ENCODE results near the gene TRERF1.

DNA sequence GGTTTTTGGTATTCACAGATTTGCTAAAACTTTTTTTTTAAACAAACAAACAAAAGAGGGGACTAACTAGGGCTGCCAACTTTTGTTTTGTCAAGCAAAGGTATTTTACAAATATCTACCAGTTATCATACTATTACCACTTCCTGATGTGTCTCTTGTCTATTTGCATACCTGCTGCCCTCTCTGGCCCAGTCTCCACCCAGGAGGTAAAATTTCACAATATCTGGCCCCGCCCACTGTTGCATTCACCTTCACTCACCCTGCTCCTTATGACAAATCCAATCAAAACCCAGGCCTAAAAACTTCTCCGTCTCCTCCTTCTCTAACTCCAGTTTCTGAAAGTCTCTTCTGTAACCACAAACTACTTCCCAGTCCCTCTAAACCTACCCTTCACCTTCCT lies 82.2 kb downstream of the TRERF1 start:
- TF ChIP-seq, protein P1, sequence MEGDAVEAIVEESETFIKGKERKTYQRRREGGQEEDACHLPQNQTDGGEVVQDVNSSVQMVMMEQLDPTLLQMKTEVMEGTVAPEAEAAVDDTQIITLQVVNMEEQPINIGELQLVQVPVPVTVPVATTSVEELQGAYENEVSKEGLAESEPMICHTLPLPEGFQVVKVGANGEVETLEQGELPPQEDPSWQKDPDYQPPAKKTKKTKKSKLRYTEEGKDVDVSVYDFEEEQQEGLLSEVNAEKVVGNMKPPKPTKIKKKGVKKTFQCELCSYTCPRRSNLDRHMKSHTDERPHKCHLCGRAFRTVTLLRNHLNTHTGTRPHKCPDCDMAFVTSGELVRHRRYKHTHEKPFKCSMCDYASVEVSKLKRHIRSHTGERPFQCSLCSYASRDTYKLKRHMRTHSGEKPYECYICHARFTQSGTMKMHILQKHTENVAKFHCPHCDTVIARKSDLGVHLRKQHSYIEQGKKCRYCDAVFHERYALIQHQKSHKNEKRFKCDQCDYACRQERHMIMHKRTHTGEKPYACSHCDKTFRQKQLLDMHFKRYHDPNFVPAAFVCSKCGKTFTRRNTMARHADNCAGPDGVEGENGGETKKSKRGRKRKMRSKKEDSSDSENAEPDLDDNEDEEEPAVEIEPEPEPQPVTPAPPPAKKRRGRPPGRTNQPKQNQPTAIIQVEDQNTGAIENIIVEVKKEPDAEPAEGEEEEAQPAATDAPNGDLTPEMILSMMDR (IDR thresholded peaks at IDR 0.05; ENCODE audit: low read length): no peak
- no peak for TF ChIP-seq EZH2phosphoT487 (IDR thresholded peaks at IDR 0.05; ENCODE audit: low read length)

Measured in MM.1S (cell line).